Neuronal stem cell (in vitro differentiated cells): ENCODE results near the gene FBXL7.

Experiments
- DNase-seq: peaks from one replicate; pipeline ENCODE4 v3.0.0-alpha.2; 2013; ENCODE audit warnings: low spot score
- H2AFZ ChIP-seq: one replicate; pipeline ENCODE4 v1.6.1; 2013; ENCODE audit warnings: mild to moderate bottlenecking, low read length, inconsistent platforms
- H2AK5ac ChIP-seq: 2 replicates; pipeline ENCODE4 v1.6.1; 2013; ENCODE audit warnings: low read depth, mild to moderate bottlenecking, inconsistent platforms, low read length, moderate library complexity, mixed read lengths
- H2BK120ac ChIP-seq: 2 replicates; pipeline ENCODE4 v1.6.1; 2013; ENCODE audit warnings: low read depth, mild to moderate bottlenecking, inconsistent platforms, low read length, moderate library complexity, mixed read lengths
- H2BK12ac ChIP-seq: one replicate; pipeline ENCODE4 v1.6.1; 2013; ENCODE audit warnings: low read length, inconsistent platforms
- H2BK15ac ChIP-seq: 2 replicates; pipeline ENCODE4 v1.6.1; 2013; ENCODE audit warnings: mild to moderate bottlenecking, low read length, inconsistent platforms, mixed read lengths
- H2BK5ac ChIP-seq: one replicate; pipeline ENCODE4 v1.6.1; 2013; ENCODE audit warnings: inconsistent platforms, mild to moderate bottlenecking, low read length, moderate library complexity
- H3K14ac ChIP-seq: one replicate; pipeline ENCODE4 v1.6.1; 2013; ENCODE audit warnings: low read length, inconsistent platforms
- H3K18ac ChIP-seq: 2 replicates; pipeline ENCODE4 v1.6.1; 2013; ENCODE audit warnings: low read length, inconsistent platforms
- H3K23ac ChIP-seq: 2 replicates; pipeline ENCODE4 v1.6.1; 2013; ENCODE audit warnings: low read depth, mild to moderate bottlenecking, mixed read lengths, low read length, inconsistent platforms; ENCODE audit not compliant: poor library complexity
- H3K27ac ChIP-seq: replicated peaks from 3 replicates; pipeline ENCODE4 v1.5.1; 2013; ENCODE audit warnings: low read length, inconsistent platforms
- H3K27me3 ChIP-seq, 3 experiments: 2 replicates each; pipeline ENCODE4 v1.6.1; 2013; ENCODE audit warnings: low read length in 3 of 3, mild to moderate bottlenecking in 2 of 3, inconsistent platforms in 1 of 3, low read depth in 1 of 3, mixed read lengths in 1 of 3, moderate library complexity in 1 of 3; ENCODE audit not compliant: control insufficient read depth in 3 of 3, insufficient read depth in 3 of 3
- H3K36me3 ChIP-seq, 2 donors: replicated peaks in 1 of 2; 2 replicates each; pipeline ENCODE4 v1.6.1; 2013; ENCODE audit warnings: low read length in 2 of 2; ENCODE audit not compliant: control insufficient read depth in 2 of 2, insufficient read depth in 2 of 2
- H3K4ac ChIP-seq: 2 replicates; pipeline ENCODE4 v1.6.1; 2013; ENCODE audit warnings: inconsistent platforms, mild to moderate bottlenecking, low read length, moderate library complexity
- H3K4me1 ChIP-seq, 2 donors: 1 replicate in 1 of 2; 2 replicates in 1 of 2; pipeline ENCODE4 v1.6.1; 2013; ENCODE audit warnings: low read length in 2 of 2, low read depth in 1 of 2; ENCODE audit not compliant: control insufficient read depth in 2 of 2, insufficient read depth in 1 of 2
- H3K4me2 ChIP-seq: one replicate; pipeline ENCODE4 v1.6.1; 2013; ENCODE audit warnings: mild to moderate bottlenecking, low read length, inconsistent platforms; ENCODE audit not compliant: insufficient read depth, poor library complexity, severe bottlenecking
- H3K4me3 ChIP-seq, 2 donors: 2 replicates each; pipeline ENCODE4 v1.5.1; 2013; ENCODE audit warnings: low read length in 2 of 2, mild to moderate bottlenecking in 2 of 2, inconsistent platforms in 1 of 2, moderate library complexity in 1 of 2
- H3K79me1 ChIP-seq: one replicate; pipeline ENCODE4 v1.6.1; 2013; ENCODE audit warnings: low read depth, mild to moderate bottlenecking, inconsistent platforms, low read length, moderate library complexity
- H3K9ac ChIP-seq: one replicate; pipeline ENCODE4 v1.6.1; 2013; ENCODE audit warnings: mild to moderate bottlenecking, low read depth, low read length, inconsistent platforms; ENCODE audit not compliant: poor library complexity
- H3K9me3 ChIP-seq, 2 donors: replicated peaks in 1 of 2; 2 replicates each; pipeline versions ENCODE3 to v1.6.1; 2013; ENCODE audit warnings: low read length in 2 of 2, mild to moderate bottlenecking in 2 of 2, inconsistent platforms in 1 of 2, low read depth in 1 of 2, mixed read lengths in 1 of 2, moderate library complexity in 1 of 2; ENCODE audit not compliant: control insufficient read depth in 2 of 2, insufficient read depth in 1 of 2
- H4K8ac ChIP-seq: one replicate; pipeline ENCODE4 v1.6.1; 2013; ENCODE audit warnings: low read depth, mild to moderate bottlenecking, inconsistent platforms, low read length, moderate library complexity
- H4K91ac ChIP-seq: one replicate; pipeline ENCODE4 v1.6.1; 2013; ENCODE audit warnings: low read length, low read depth, mild to moderate bottlenecking, inconsistent platforms; ENCODE audit not compliant: poor library complexity
- WGBS, 2 donors: extraction: QIAGEN DNeasy Blood & Tissue Kit; methylation state at CpG; one replicate each; pipeline ENCODE4 v1.1.7; 2013; ENCODE audit warnings: missing lambda C conversion rate in 2 of 2, mixed read lengths in 1 of 2; ENCODE audit not compliant: insufficient read length in 2 of 2, insufficient replicate concordance in 1 of 2; ENCODE audit errors: extremely low coverage in 2 of 2; 5-methylcytosine and 5-hydroxymethylcytosine counted together

Gene FBXL7

DNA sequence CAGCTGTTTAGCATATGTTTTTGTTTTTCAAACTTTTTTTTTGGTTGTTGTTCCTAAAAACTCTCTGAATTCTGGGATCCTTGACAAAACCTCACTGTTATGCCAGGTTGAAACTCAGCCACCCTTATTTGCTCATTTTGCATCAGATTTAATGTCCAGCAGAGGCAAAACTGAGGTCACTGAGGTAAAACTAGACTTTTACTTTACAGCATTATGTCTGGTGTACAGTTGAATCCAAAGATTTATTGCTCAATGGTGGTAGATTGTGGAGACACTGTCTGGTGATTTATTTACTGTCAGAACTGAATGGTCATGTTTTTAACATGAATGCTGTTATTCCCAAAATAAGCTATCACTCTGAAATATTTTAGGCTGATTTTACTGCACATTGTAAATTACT, 87.9 kb downstream of the FBXL7 start:
- H2BK120ac ChIP-seq: no peak overlapping the region

DNA sequence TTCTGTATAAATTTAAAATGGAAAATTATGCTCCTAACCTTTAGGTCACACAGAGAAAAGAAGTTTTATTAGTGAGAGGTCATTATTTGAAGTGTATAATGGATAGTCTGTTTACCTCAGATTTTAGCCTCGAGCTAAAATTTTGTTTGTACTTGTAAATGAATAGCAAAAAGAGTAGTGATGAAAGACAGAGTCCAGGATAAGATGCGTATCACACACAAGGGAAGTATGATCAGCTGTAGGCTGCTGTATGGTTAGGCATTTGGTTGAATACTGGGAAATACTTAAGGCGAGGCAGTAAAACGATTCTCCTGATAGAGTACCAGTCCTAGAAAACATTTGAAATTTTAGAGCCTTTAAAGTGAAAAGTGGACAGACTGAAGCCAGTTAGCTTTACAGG, 92.7 kb downstream of the FBXL7 start:
- H2AFZ ChIP-seq: no peak overlapping the region

More for the DNA sequence above, 87.9 kb downstream of the FBXL7 start:
- Histone ChIP-seq H3K4ac (no peak overlapping the region), H3K14ac (no peak overlapping the region), H3K27ac (no peak overlapping the region), H2AK5ac (no peak overlapping the region), H3K27me3 (no peaks in the 10 kb centered on the region), H3K4me1 (no peaks in the 10 kb centered on the region), H2AFZ (no peak overlapping the region), H4K91ac (no peak overlapping the region), H3K36me3 (peaks cover 0 to 6% of the 10 kb centered on the region in 2 donors), H3K9me3 (peaks cover 6 to 8% of the 10 kb centered on the region in 2 donors), H4K8ac (no peak overlapping the region), H2BK15ac (no peak overlapping the region), H3K9ac (no peak overlapping the region), H3K18ac (no peak overlapping the region), H2BK5ac (no peak overlapping the region), H3K79me1 (no peaks in the 10 kb centered on the region), H3K4me3 (no peak overlapping the region), H2BK12ac (no peak overlapping the region), H3K4me2 (no peak overlapping the region), H3K23ac (no peak overlapping the region)
- DNase-seq: no peak

DNA sequence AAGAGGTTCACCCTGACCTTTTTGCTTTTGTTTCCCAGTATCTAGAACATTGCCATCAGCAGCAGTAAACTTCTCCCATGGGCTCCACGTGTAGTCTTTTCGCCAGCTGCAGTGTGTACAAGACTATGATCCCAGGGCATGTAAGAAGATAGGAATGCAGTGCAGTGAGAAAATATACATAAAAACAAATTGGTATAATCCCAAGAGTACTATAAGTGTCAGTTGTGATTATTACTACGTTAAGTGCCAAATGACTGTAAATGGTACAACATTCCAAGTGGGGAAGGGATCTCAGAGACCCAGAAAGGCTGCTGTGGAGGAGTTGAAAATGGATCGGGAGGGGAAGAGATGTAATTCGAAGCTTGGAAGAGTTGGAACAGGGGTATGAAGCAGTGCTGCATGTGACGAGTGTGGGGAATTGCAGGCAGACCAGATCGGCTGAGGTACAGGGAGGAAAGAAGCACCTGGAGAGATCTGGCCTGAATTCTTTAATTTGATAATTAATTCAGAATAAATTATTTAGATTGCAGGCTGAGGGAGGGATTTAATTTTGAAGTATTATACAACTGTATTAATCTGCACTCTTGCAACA, 95.1 kb downstream of the FBXL7 start:
- no peak overlapping the region for H3K18ac ChIP-seq
- H3K4me3 ChIP-seq: no peak overlapping the region
- no peak overlapping the region for H3K14ac ChIP-seq
- no peaks in the 10 kb centered on the region for H3K9me3 ChIP-seq
- no peak overlapping the region for H2AK5ac ChIP-seq
- H4K91ac ChIP-seq: no peak overlapping the region
- DNase-seq: no peak
- H3K4me1 ChIP-seq: peaks cover 0 to 6% of the 10 kb centered on the region in 2 donors
- H3K4ac ChIP-seq: no peak overlapping the region
- H2AFZ ChIP-seq: no peak overlapping the region
- no peak overlapping the region for H3K4me2 ChIP-seq
- no peaks in the 10 kb centered on the region for H3K27me3 ChIP-seq
- no peak overlapping the region for H2BK5ac ChIP-seq
- H4K8ac ChIP-seq: no peak overlapping the region
- H3K9ac ChIP-seq: no peak overlapping the region
- no peaks in the 10 kb centered on the region for H3K79me1 ChIP-seq
- no CpG with 5 or more reads among the region's 7 CpGs for WGBS, 2 donors
- H3K23ac ChIP-seq: no peak overlapping the region
- H2BK15ac ChIP-seq: no peak overlapping the region
- no peaks in the 10 kb centered on the region for H3K36me3 ChIP-seq
- no peak overlapping the region for H2BK12ac ChIP-seq
- H2BK120ac ChIP-seq: no peak overlapping the region
- no peak overlapping the region for H3K27ac ChIP-seq

More for the DNA sequence above, 92.7 kb downstream of the FBXL7 start:
- H3K4me2 ChIP-seq: no peak overlapping the region
- H2BK120ac ChIP-seq: no peak overlapping the region
- H3K14ac ChIP-seq: no peak overlapping the region
- whole genome bisulfite sequencing, 2 donors: no CpG with 5 or more reads among the region's 4 CpGs
- H3K4me3 ChIP-seq: no peak overlapping the region
- H4K91ac ChIP-seq: no peak overlapping the region
- no peak overlapping the region for H3K27ac ChIP-seq
- H3K36me3 ChIP-seq: no peaks in the 10 kb centered on the region
- H3K79me1 ChIP-seq: no peaks in the 10 kb centered on the region
- no peak overlapping the region for H3K23ac ChIP-seq
- H3K18ac ChIP-seq: no peak overlapping the region
- H2BK5ac ChIP-seq: no peak overlapping the region
- no peak overlapping the region for H3K9ac ChIP-seq
- H2BK12ac ChIP-seq: no peak overlapping the region
- no peak for DNase-seq
- H3K4me1 ChIP-seq: peaks cover 0 to 4% of the 10 kb centered on the region in 2 donors
- H3K4ac ChIP-seq: no peak overlapping the region
- no peak overlapping the region for H4K8ac ChIP-seq
- H3K9me3 ChIP-seq: no peaks in the 10 kb centered on the region
- H2AK5ac ChIP-seq: no peak overlapping the region
- no peaks in the 10 kb centered on the region for H3K27me3 ChIP-seq
- H2BK15ac ChIP-seq: no peak overlapping the region

DNA sequence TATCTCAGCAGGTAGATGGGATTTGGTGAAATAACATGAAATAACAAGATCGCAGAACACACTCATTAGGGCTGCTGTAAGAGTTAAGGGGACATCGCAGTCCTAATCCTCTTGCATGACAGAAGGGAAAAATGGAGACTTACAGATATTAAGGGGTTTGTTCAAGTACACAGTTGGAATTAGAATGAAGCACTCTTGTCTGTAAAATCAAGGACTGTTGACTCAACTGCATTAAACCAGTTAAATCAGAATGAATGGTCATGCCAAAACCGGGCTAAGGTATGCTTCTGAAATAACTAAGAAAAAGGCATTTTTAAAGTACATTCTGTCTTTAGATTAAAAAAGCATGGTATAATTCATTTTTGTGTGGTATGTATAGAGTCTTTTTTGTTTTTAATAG, 95.9 kb downstream of the FBXL7 start:
- H3K4me3 ChIP-seq: no peak overlapping the region
- H3K27me3 ChIP-seq: no peaks in the 10 kb centered on the region
- H3K9ac ChIP-seq: no peak overlapping the region
- H3K4me1 ChIP-seq: peaks cover 0 to 9% of the 10 kb centered on the region in 2 donors
- no peaks in the 10 kb centered on the region for H3K36me3 ChIP-seq
- H3K9me3 ChIP-seq: no peaks in the 10 kb centered on the region
- H2AK5ac ChIP-seq: no peak overlapping the region
- no peak overlapping the region for H3K27ac ChIP-seq
- H3K14ac ChIP-seq: no peak overlapping the region
- H3K23ac ChIP-seq: no peak overlapping the region
- no peak overlapping the region for H4K91ac ChIP-seq
- H2BK12ac ChIP-seq: no peak overlapping the region
- H4K8ac ChIP-seq: no peak overlapping the region
- WGBS, 2 donors: no CpG with 5 or more reads among the region's 3 CpGs
- H3K18ac ChIP-seq: no peak overlapping the region
- no peak for DNase-seq
- no peak overlapping the region for H2BK15ac ChIP-seq
- no peak overlapping the region for H2AFZ ChIP-seq
- H2BK120ac ChIP-seq: no peak overlapping the region
- H3K4ac ChIP-seq: no peak overlapping the region
- H2BK5ac ChIP-seq: no peak overlapping the region
- H3K79me1 ChIP-seq: no peaks in the 10 kb centered on the region
- no peak overlapping the region for H3K4me2 ChIP-seq
